ENCODE data around the gene ZFHX3. TPM values are rescaled to one million over a fixed set of nuclear protein-coding genes. Genes with fewer than 3 reads are reported as not detected.

ZFHX3 gene
- total and polyA plus RNA-seq, 4 donors, result 1.5 to 5.9 (median 3.0) TPM

Small RNA genes within 50 kb of the gene (small RNA-seq; reads per million reads assigned to genes)
- not detected for gene AC002044.1
- not detected for gene RNU7-71P

Data from liver (tissue), 5 donors.